Measurements from ENCODE around the gene SRP14. TPM values are rescaled to one million over a fixed set of nuclear protein-coding genes. Genes with fewer than 3 reads are reported as not detected.

Gene SRP14
- total RNA-seq, 1 experiment from 2014 or later = 200 TPM

GRCh38 chr15:40061212-40061901, 22.4 kb upstream of the SRP14 start:
- no peak overlapping the region for H3K4me2 ChIP-seq (ENCODE audit: insufficient read depth, insufficient read length, low read length)
- H3T11ph ChIP-seq (ENCODE audit: low read length) = no peak overlapping the region
- H3K23me2 ChIP-seq (ENCODE audit: insufficient read length, low read depth, low read length, poor library complexity, severe bottlenecking) = no peaks in the 10 kb centered on the region
- no peak overlapping the region for H2BK120ac ChIP-seq (ENCODE audit: low read depth, low read length, poor library complexity, severe bottlenecking)
- H3K9me3 ChIP-seq (ENCODE audit: control insufficient read depth, low read depth, low read length) = no peaks in the 10 kb centered on the region
- WGBS (ENCODE audit: extremely low coverage, insufficient read length, low lambda C conversion rate) = no CpG with 5 or more reads among the region's 15 CpGs
- H3K18ac ChIP-seq (ENCODE audit: insufficient read length, low read depth, low read length) = no peak overlapping the region
- TF ChIP-seq, protein P1, sequence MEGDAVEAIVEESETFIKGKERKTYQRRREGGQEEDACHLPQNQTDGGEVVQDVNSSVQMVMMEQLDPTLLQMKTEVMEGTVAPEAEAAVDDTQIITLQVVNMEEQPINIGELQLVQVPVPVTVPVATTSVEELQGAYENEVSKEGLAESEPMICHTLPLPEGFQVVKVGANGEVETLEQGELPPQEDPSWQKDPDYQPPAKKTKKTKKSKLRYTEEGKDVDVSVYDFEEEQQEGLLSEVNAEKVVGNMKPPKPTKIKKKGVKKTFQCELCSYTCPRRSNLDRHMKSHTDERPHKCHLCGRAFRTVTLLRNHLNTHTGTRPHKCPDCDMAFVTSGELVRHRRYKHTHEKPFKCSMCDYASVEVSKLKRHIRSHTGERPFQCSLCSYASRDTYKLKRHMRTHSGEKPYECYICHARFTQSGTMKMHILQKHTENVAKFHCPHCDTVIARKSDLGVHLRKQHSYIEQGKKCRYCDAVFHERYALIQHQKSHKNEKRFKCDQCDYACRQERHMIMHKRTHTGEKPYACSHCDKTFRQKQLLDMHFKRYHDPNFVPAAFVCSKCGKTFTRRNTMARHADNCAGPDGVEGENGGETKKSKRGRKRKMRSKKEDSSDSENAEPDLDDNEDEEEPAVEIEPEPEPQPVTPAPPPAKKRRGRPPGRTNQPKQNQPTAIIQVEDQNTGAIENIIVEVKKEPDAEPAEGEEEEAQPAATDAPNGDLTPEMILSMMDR (conservative IDR thresholded peaks at IDR 0.05) = no peak
- Mint-ChIP-seq H3K9me3 (no peaks in the 10 kb centered on the region), H3K27me3 (ENCODE audit: low read depth) (no peaks in the 10 kb centered on the region; the same call in 1 of the 2 replicates), H3K4me1 (peaks cover 14 to 19% of the 10 kb centered on the region in 2 experiments), H3K4me3 (no peak overlapping the region), H3K27ac (no peak overlapping the region), H3K36me3 (ENCODE audit: insufficient read depth in 1 of 3, low read depth in 3 of 3) (no peaks in the 10 kb centered on the region)
- no peaks in the 10 kb centered on the region for H3K79me2 ChIP-seq (ENCODE audit: insufficient read depth, low read length)
- no peak overlapping the region for H3K9ac ChIP-seq (ENCODE audit: extremely low read depth, insufficient read length, low read length)
- no peaks in the 10 kb centered on the region for H4K20me1 ChIP-seq (ENCODE audit: control insufficient read depth, insufficient read depth, insufficient read length)
- no peak for DNase-seq
- no peak overlapping the region for H2BK20ac ChIP-seq (ENCODE audit: low read depth, low read length, poor library complexity, severe bottlenecking)
- H3K79me1 ChIP-seq (ENCODE audit: insufficient read depth, low read depth, low read length, poor library complexity, severe bottlenecking) = no peaks in the 10 kb centered on the region
- H3K27ac ChIP-seq (ENCODE audit: insufficient read length, low read depth, low read length) = no peak overlapping the region
- H3K4me1 ChIP-seq (ENCODE audit: insufficient read depth, low read length) = peaks cover 9% of the 10 kb centered on the region; the same call in 1 of the 2 replicates
- H3K56ac ChIP-seq (ENCODE audit: insufficient read length, low read depth, low read length) = no peak overlapping the region
- no peak overlapping the region for H2AK5ac ChIP-seq (ENCODE audit: insufficient read length, low read length)
- H3K27me3 ChIP-seq (ENCODE audit: insufficient read depth, low read length) = no peaks in the 10 kb centered on the region
- no peak overlapping the region for H4K5ac ChIP-seq (ENCODE audit: insufficient read length, low read depth, low read length)
- H4K8ac ChIP-seq (replicated peaks; ENCODE audit: insufficient read length, low read depth, low read length) = no peak overlapping the region
- H2BK15ac ChIP-seq (ENCODE audit: low read depth, low read length) = no peak overlapping the region
- no peak overlapping the region for H2AFZ ChIP-seq (ENCODE audit: low read length)
- H3K14ac ChIP-seq (ENCODE audit: insufficient read depth, low read length) = no peak overlapping the region
- H2BK12ac ChIP-seq (ENCODE audit: insufficient read length, low read depth, low read length) = no peak overlapping the region
- H3K4ac ChIP-seq (ENCODE audit: low read depth, low read length) = no peak overlapping the region
- no peak overlapping the region for H3K23ac ChIP-seq (ENCODE audit: insufficient read length, low read depth, low read length)
- no peak overlapping the region for H2BK5ac ChIP-seq (ENCODE audit: insufficient read length, low read length)
- H4K91ac ChIP-seq (ENCODE audit: insufficient read length, low read depth, low read length) = no peak overlapping the region
